H9 (cell line): ENCODE measurements around the gene ADAM8. TPM values are rescaled to one million over a fixed set of nuclear protein-coding genes. Genes with fewer than 3 reads are reported as not detected.

ENCODE experiments used
- DNase-seq: peaks from one replicate; pipeline ENCODE4 v3.0.0-alpha.2; 2017
- H2AFZ ChIP-seq: one replicate; pipeline ENCODE4 v1.6.1; 2013; ENCODE audit warnings: mild to moderate bottlenecking, low read length, control low read depth, moderate library complexity
- H2AK5ac ChIP-seq: 2 replicates; pipeline ENCODE4 v1.6.1; 2013; ENCODE audit warnings: low read length, control low read depth, mixed read lengths; ENCODE audit not compliant: insufficient read length
- H2BK120ac ChIP-seq: one replicate; pipeline ENCODE4 v1.6.1; 2013; ENCODE audit warnings: low read depth, mild to moderate bottlenecking, low read length, control low read depth, inconsistent platforms; ENCODE audit not compliant: poor library complexity, severe bottlenecking
- H2BK12ac ChIP-seq: 2 replicates; pipeline ENCODE4 v1.6.1; 2013; ENCODE audit warnings: low read length, control low read depth, mixed read lengths, low read depth; ENCODE audit not compliant: insufficient read length
- H2BK15ac ChIP-seq: 2 replicates; pipeline ENCODE4 v1.6.1; 2013; ENCODE audit warnings: low read depth, low read length, control low read depth
- H2BK20ac ChIP-seq: one replicate; pipeline ENCODE4 v1.6.1; 2013; ENCODE audit warnings: low read depth, mild to moderate bottlenecking, low read length, control low read depth, inconsistent platforms; ENCODE audit not compliant: poor library complexity, severe bottlenecking
- H2BK5ac ChIP-seq: 2 replicates; pipeline ENCODE4 v1.6.1; 2013; ENCODE audit warnings: low read length, control low read depth, mixed read lengths; ENCODE audit not compliant: insufficient read length
- H3K14ac ChIP-seq: 2 replicates; pipeline ENCODE4 v1.6.1; 2013; ENCODE audit warnings: low read length, control low read depth; ENCODE audit not compliant: insufficient read depth
- H3K18ac ChIP-seq: 2 replicates; pipeline ENCODE4 v1.6.1; 2013; ENCODE audit warnings: low read depth, mild to moderate bottlenecking, mixed read lengths, low read length, control low read depth; ENCODE audit not compliant: insufficient read length
- H3K23ac ChIP-seq: 2 replicates; pipeline ENCODE4 v1.6.1; 2013; ENCODE audit warnings: low read length, control low read depth, mixed read lengths, low read depth; ENCODE audit not compliant: insufficient read length
- H3K23me2 ChIP-seq: 2 replicates; pipeline ENCODE4 v1.6.1; 2013; ENCODE audit warnings: low read depth, mild to moderate bottlenecking, mixed read lengths, low read length, control low read depth; ENCODE audit not compliant: insufficient read length, poor library complexity, severe bottlenecking
- H3K27ac ChIP-seq: 2 replicates; pipeline ENCODE4 v1.5.1; 2013; ENCODE audit warnings: low read length, control low read depth, mixed read lengths, low read depth; ENCODE audit not compliant: insufficient read length
- H3K27me3 ChIP-seq: 2 replicates; pipeline ENCODE4 v1.6.1; 2013; ENCODE audit warnings: low read length, control low read depth, inconsistent platforms; ENCODE audit not compliant: insufficient read depth
- H3K4ac ChIP-seq: 2 replicates; pipeline ENCODE4 v1.6.1; 2013; ENCODE audit warnings: low read depth, mild to moderate bottlenecking, control low read depth, inconsistent platforms, low read length, moderate library complexity
- H3K4me1 ChIP-seq: 2 replicates; pipeline ENCODE4 v1.6.1; 2013; ENCODE audit warnings: low read length, control low read depth, inconsistent platforms; ENCODE audit not compliant: insufficient read depth
- H3K4me2 ChIP-seq: 2 replicates; pipeline ENCODE4 v1.6.1; 2013; ENCODE audit warnings: low read length, control low read depth, mixed read lengths; ENCODE audit not compliant: insufficient read length, insufficient read depth
- H3K56ac ChIP-seq: 2 replicates; pipeline ENCODE4 v1.6.1; 2013; ENCODE audit warnings: low read depth, mild to moderate bottlenecking, mixed read lengths, low read length, control low read depth; ENCODE audit not compliant: insufficient read length
- H3K79me1 ChIP-seq: 2 replicates; pipeline ENCODE4 v1.6.1; 2013; ENCODE audit warnings: low read depth, mild to moderate bottlenecking, moderate library complexity, low read length, control low read depth, inconsistent platforms; ENCODE audit not compliant: insufficient read depth, poor library complexity, severe bottlenecking
- H3K79me2 ChIP-seq: 2 replicates; pipeline ENCODE4 v1.6.1; 2013; ENCODE audit warnings: low read length, control low read depth, inconsistent platforms; ENCODE audit not compliant: insufficient read depth
- H3K9ac ChIP-seq: 2 replicates; pipeline ENCODE4 v1.6.1; 2013; ENCODE audit warnings: low read length, control low read depth, mixed read lengths; ENCODE audit not compliant: insufficient read length; ENCODE audit errors: extremely low read depth
- H3K9me3 ChIP-seq: one replicate; pipeline ENCODE4 v1.6.1; 2013; ENCODE audit warnings: low read depth, low read length, inconsistent platforms; ENCODE audit not compliant: control insufficient read depth
- H3T11ph ChIP-seq: one replicate; pipeline ENCODE4 v1.6.1; 2013; ENCODE audit warnings: mild to moderate bottlenecking, low read length, control low read depth, inconsistent platforms
- H4K20me1 ChIP-seq: one replicate; pipeline ENCODE4 v1.6.1; 2013; ENCODE audit not compliant: control insufficient read depth, insufficient read length, insufficient read depth
- H4K5ac ChIP-seq: 2 replicates; pipeline ENCODE4 v1.6.1; 2013; ENCODE audit warnings: low read depth, mild to moderate bottlenecking, mixed read lengths, low read length, control low read depth; ENCODE audit not compliant: insufficient read length
- H4K8ac ChIP-seq: replicated peaks from 2 replicates; pipeline ENCODE4 v1.6.1; 2013; ENCODE audit warnings: low read length, control low read depth, mixed read lengths, low read depth; ENCODE audit not compliant: insufficient read length
- H4K91ac ChIP-seq: 2 replicates; pipeline ENCODE4 v1.6.1; 2013; ENCODE audit warnings: low read depth, mild to moderate bottlenecking, moderate library complexity, mixed read lengths, low read length, control low read depth; ENCODE audit not compliant: insufficient read length
- H3K27ac Mint-ChIP-seq, 3 experiments: 2 replicates in 2 of 3; 3 replicates in 1 of 3; pipeline ENCODE4 v1.8.0; 2020 to 2021; ENCODE audit warnings: mixed read lengths in 3 of 3, mild to moderate bottlenecking in 1 of 3, moderate library complexity in 1 of 3
- H3K27me3 Mint-ChIP-seq: 2 replicates; pipeline ENCODE4 v1.8.0; 2021; ENCODE audit warnings: low read depth, mild to moderate bottlenecking, moderate library complexity, mixed read lengths
- H3K36me3 Mint-ChIP-seq, 3 experiments: 2 replicates in 2 of 3; 3 replicates in 1 of 3; pipeline ENCODE4 v1.8.0; 2020 to 2021; ENCODE audit warnings: low read depth in 3 of 3, mixed read lengths in 3 of 3; ENCODE audit not compliant: insufficient read depth in 1 of 3
- H3K4me1 Mint-ChIP-seq, 2 experiments: 2 replicates each; pipeline ENCODE4 v1.8.0; 2020; ENCODE audit warnings: mixed read lengths in 2 of 2
- H3K4me3 Mint-ChIP-seq, 2 experiments: 2 replicates in 1 of 2; 3 replicates in 1 of 2; pipeline ENCODE4 v1.8.0; 2020 to 2021; ENCODE audit warnings: mild to moderate bottlenecking in 2 of 2, mixed read lengths in 2 of 2, moderate library complexity in 1 of 2
- H3K9me3 Mint-ChIP-seq, 2 experiments: 2 replicates in 1 of 2; 3 replicates in 1 of 2; pipeline ENCODE4 v1.8.0; 2020; ENCODE audit warnings: mild to moderate bottlenecking in 2 of 2, mixed read lengths in 2 of 2, moderate library complexity in 1 of 2
- WGBS: extraction: QIAGEN DNeasy Blood & Tissue Kit; methylation state at CpG from one replicate; pipeline ENCODE4 v1.1.7; 2013; ENCODE audit warnings: missing lambda C conversion rate, low lambda C conversion rate, mixed read lengths; ENCODE audit not compliant: insufficient read length; ENCODE audit errors: extremely low coverage; 5-methylcytosine and 5-hydroxymethylcytosine counted together
- total RNA-seq: library from RNA; stranded (reverse); gene quantifications from 2 replicates; pipeline ENCODE4 v1.2.1, GENCODE V29; 2021
- TF ChIP-seq, protein P1 (sequence below): fragments of 200-600 bp; sonication (generic); conservative IDR thresholded peaks from 3 replicates; pipeline ENCODE4 v1.8.0; 2021; ENCODE audit warnings: antibody characterized with exemption, mild to moderate bottlenecking

The ADAM8 gene
- total RNA-seq, 1 experiment from 2014 or later, result 5.4 TPM

GRCh38 chr10:133249975-133250754 is 26.5 kb downstream of the ADAM8 start:
- H2AK5ac ChIP-seq, result no peak overlapping the region
- no peak overlapping the region for H2BK15ac ChIP-seq
- no peaks in the 10 kb centered on the region for H4K20me1 ChIP-seq
- H3T11ph ChIP-seq, result no peak overlapping the region
- H4K8ac ChIP-seq, result no peak overlapping the region
- H4K5ac ChIP-seq, result no peak overlapping the region
- H3K79me1 ChIP-seq, result no peaks in the 10 kb centered on the region
- H3K9me3 ChIP-seq, result no peaks in the 10 kb centered on the region
- no peak overlapping the region for H3K4me3 Mint-ChIP-seq
- H3K27me3 ChIP-seq, result no peaks in the 10 kb centered on the region
- H2BK120ac ChIP-seq, result no peak overlapping the region
- H2BK20ac ChIP-seq, result no peak overlapping the region
- H3K79me2 ChIP-seq, result no peaks in the 10 kb centered on the region
- no peak overlapping the region for H2BK12ac ChIP-seq
- no peak overlapping the region for H3K9ac ChIP-seq
- H2BK5ac ChIP-seq, result no peak overlapping the region
- no peak for DNase-seq
- H3K56ac ChIP-seq, result no peak overlapping the region
- WGBS, result no CpG with 5 or more reads among the region's 11 CpGs
- no peak overlapping the region for H3K4me2 ChIP-seq
- H3K4ac ChIP-seq, result no peak overlapping the region
- peaks cover 6% of the 10 kb centered on the region for H3K27me3 Mint-ChIP-seq
- TF ChIP-seq, protein P1, sequence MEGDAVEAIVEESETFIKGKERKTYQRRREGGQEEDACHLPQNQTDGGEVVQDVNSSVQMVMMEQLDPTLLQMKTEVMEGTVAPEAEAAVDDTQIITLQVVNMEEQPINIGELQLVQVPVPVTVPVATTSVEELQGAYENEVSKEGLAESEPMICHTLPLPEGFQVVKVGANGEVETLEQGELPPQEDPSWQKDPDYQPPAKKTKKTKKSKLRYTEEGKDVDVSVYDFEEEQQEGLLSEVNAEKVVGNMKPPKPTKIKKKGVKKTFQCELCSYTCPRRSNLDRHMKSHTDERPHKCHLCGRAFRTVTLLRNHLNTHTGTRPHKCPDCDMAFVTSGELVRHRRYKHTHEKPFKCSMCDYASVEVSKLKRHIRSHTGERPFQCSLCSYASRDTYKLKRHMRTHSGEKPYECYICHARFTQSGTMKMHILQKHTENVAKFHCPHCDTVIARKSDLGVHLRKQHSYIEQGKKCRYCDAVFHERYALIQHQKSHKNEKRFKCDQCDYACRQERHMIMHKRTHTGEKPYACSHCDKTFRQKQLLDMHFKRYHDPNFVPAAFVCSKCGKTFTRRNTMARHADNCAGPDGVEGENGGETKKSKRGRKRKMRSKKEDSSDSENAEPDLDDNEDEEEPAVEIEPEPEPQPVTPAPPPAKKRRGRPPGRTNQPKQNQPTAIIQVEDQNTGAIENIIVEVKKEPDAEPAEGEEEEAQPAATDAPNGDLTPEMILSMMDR, result no peak
- H3K23me2 ChIP-seq, result no peaks in the 10 kb centered on the region
- no peak overlapping the region for H3K14ac ChIP-seq
- no peak overlapping the region for H3K18ac ChIP-seq
- no peak overlapping the region for H3K27ac Mint-ChIP-seq
- H4K91ac ChIP-seq, result no peak overlapping the region
- peaks cover 17 to 33% of the 10 kb centered on the region in 2 experiments for H3K4me1 Mint-ChIP-seq
- H3K27ac ChIP-seq, result no peak overlapping the region
- no peaks in the 10 kb centered on the region for H3K36me3 Mint-ChIP-seq
- no peak overlapping the region for H3K23ac ChIP-seq
- H2AFZ ChIP-seq, result no peak overlapping the region
- H3K9me3 Mint-ChIP-seq, result no peaks in the 10 kb centered on the region; a peak in 2 of 5 replicates
- no peaks in the 10 kb centered on the region for H3K4me1 ChIP-seq
